Lower lobe of right lung (tissue), 2 donors: ENCODE data around the gene C1QTNF1. TPM values are rescaled to one million over a fixed set of nuclear protein-coding genes. Genes with fewer than 3 reads are reported as not detected.

Experiments
- ATAC-seq, 2 donors: fragments of 200-7000 bp; cut with Tn5 transposase; one replicate each; pipeline ENCODE4 v1.9.1; 2020 to 2022; ENCODE audit warnings: mild to moderate bottlenecking in 2 of 2, moderate library complexity in 2 of 2
- DNase-seq: peaks from one replicate; pipeline ENCODE4 v3.0.0-alpha.2; 2020
- H3K27ac ChIP-seq: fragments of 200-600 bp; one replicate; pipeline ENCODE4 v1.8.0; 2022
- H3K27me3 ChIP-seq: fragments of 200-600 bp; one replicate; pipeline ENCODE4 v1.8.0; 2022; ENCODE audit warnings: low read depth
- H3K36me3 ChIP-seq: fragments of 200-600 bp; one replicate; pipeline ENCODE4 v1.8.0; 2022; ENCODE audit warnings: mild to moderate bottlenecking
- H3K4me1 ChIP-seq: fragments of 200-600 bp; one replicate; pipeline ENCODE4 v1.8.0; 2022
- H3K4me3 ChIP-seq: fragments of 200-600 bp; one replicate; pipeline ENCODE4 v1.8.0; 2022; ENCODE audit warnings: mild to moderate bottlenecking
- H3K9me3 ChIP-seq: fragments of 200-600 bp; one replicate; pipeline ENCODE4 v1.8.0; 2022
- intact Hi-C: fragments of 100-400 bp; cut with DNase I; formaldehyde crosslinking; loops from one replicate; pipeline ENCODE4 v1.11.0; 2022
- total RNA-seq: library from RNA; stranded (reverse); fragmentation: NEBNext Ultra II Directional; extraction: Animal tissue kit (Norgen Biotek cat#: 25700); gene quantifications from one replicate; pipeline ENCODE4 v1.2.1, GENCODE V29; 2021
- TF ChIP-seq, protein P1 (sequence below): fragments of 200-600 bp; IDR thresholded peaks from one replicate; pipeline ENCODE4 v1.8.0; 2022; ENCODE audit warnings: antibody characterized with exemption, mild to moderate bottlenecking
- donor health status: DM: no; HTN: yes; CAD: no; lungs with severe emphysema.

C1QTNF1 gene
- total RNA-seq, 1 donor from 2014 or later = 24.9 TPM

DNA sequence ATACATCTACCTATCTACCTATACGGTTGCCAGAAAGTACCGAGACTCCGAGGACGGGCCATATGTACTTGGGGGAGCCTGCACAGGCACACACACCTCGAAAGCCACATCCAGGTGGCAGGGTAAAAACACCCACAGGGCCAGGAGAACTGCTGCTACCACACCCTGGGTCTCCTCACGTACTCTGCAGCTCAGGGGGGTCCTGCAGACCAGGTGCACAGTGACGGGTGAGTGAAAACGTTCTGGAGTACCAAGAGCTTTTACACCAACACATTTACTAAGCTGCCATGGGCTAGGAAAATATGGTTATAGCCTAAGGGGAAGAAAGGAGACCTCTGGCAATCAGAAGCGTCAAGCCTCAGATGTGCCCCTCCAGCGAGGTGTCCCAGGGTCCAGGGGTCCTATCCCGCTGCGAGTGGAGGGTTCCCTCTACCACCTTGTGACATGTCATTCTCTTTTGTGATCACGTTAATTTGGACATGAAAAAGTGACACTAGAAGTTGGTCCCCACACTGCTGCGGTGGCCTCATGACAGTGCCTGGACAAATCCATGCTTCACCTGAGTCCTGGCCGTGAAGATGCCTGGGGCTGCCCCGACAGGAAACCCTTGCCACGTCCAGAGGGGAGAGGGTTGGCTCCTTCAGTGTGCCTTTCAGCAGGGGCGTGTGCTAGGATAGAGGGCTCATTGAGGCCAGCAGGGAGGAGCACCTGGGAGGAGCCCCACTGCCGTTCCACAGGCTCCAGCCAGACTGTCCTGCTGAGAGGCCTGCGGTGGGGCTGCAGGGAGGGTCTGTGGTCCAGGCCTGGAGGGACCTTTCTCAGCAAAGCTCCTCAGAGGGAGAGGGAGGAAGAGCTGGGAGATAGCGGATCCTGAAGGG, 16.2 kb upstream of the C1QTNF1 start:
- peaks cover under 1% of the 10 kb centered on the region for H3K36me3 ChIP-seq
- no peaks in the 10 kb centered on the region for H3K9me3 ChIP-seq
- H3K4me1 ChIP-seq = peaks cover 46% of the 10 kb centered on the region
- no peaks in the 10 kb centered on the region for H3K27me3 ChIP-seq
- H3K27ac ChIP-seq = peak overlapping the region; percentile 5
- intact Hi-C loops = no loop called here
- TF ChIP-seq, protein P1, sequence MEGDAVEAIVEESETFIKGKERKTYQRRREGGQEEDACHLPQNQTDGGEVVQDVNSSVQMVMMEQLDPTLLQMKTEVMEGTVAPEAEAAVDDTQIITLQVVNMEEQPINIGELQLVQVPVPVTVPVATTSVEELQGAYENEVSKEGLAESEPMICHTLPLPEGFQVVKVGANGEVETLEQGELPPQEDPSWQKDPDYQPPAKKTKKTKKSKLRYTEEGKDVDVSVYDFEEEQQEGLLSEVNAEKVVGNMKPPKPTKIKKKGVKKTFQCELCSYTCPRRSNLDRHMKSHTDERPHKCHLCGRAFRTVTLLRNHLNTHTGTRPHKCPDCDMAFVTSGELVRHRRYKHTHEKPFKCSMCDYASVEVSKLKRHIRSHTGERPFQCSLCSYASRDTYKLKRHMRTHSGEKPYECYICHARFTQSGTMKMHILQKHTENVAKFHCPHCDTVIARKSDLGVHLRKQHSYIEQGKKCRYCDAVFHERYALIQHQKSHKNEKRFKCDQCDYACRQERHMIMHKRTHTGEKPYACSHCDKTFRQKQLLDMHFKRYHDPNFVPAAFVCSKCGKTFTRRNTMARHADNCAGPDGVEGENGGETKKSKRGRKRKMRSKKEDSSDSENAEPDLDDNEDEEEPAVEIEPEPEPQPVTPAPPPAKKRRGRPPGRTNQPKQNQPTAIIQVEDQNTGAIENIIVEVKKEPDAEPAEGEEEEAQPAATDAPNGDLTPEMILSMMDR = no peak
- DNase-seq = no peak
- H3K4me3 ChIP-seq = peak overlapping the region; percentile 75
- no peak for ATAC-seq

DNA sequence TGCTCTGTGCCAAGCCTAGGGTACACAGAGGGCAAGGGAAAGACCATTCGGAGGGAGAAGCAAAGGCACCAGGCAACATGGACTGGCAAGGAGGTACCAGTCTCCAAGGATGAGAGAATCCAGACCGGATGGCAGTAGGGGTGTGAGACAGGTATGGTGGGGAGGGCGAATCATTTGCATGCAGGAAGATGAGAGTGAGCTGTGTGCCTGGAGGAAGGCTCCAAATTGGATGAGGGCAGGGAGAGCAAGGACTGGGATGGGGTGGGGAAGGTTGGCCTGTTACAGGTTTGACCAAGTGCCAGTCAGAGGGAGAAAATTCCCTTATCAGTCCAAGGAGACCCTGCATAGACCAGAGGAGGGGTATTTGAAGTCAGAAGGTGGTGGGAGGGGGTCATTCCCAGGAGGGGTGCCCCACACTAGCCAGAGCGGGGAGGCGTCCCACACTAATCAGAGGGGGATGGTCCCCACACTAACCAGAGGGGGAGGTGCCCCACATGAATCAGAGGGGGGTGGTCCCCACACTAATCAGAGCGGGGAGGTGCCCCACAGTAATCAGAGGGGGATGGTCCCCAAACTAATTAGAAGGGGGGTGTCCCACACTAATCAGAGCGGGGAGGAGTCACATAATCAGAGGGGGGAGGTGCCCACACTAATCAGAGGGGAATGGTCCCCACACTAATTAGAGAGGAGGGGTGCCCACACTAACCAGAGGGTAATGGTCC, 15.1 kb upstream of the C1QTNF1 start:
- TF ChIP-seq, protein P1 = no peak
- no peaks in the 10 kb centered on the region for H3K36me3 ChIP-seq
- ATAC-seq (no peak), DNase-seq (no peak)
- no peaks in the 10 kb centered on the region for H3K9me3 ChIP-seq
- H3K4me1 ChIP-seq = peaks cover 46% of the 10 kb centered on the region
- intact Hi-C loops = no loop called here
- H3K4me3 ChIP-seq = peak overlapping the region; percentile 75
- H3K27ac ChIP-seq = peak overlapping the region; percentile 94
- H3K27me3 ChIP-seq = no peaks in the 10 kb centered on the region

DNA sequence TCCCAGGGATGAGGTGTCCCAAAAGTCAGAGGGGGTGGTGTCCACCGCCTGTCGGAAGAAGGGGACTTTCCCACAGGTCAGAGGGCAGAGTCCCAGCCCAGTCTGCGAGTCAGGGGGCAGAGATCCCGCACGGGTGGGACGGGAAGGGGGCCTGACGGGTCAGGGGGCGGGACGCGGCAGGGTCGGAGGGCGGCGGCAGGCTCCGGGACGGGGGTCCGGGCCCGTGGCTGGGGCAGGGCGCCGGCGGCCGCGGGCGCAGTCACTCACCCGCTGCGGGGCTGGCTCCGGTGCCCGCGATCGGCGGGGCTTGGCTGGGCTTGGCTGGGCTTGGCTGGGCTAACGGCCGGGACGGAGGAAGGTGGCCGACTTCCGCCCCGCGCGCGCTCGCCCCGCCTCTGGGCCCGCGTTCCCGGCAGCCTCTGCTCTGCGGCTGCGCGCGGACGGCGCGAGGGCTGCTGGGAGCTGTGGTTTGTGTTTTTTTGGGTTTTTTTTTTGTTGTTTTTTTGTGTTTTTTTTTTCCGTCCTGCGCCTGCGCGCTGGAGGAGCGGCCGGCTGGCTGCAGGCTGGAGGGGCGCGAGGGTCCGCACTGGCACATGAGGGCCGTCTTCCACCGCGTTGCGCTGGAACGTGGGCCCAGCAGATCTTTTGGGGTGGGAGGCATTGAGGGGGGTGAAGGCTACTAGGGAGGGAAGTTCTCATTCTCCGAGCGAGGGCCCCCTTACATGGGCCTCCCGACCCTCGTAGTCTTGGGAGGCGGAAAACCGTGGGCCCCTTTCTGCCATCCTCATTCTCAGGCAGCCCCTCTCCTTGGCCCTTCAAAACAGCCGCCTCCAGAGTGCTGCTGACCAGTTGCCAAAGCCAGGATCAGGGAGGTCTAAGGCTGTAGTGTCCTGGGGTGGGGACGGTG, 14.3 kb upstream of the C1QTNF1 start, which contains the start of gene CANT1:
Gene CANT1, minus strand, starts transcription at position 368 of the 907 bp plus-strand sequence. CDS start 12,142 bp downstream, outside the sequence.
- Histone ChIP-seq H3K9me3 (no peaks in the 10 kb centered on the region), H3K4me1 (peaks cover 46% of the 10 kb centered on the region), H3K4me3 (peak within 1 kb of the TSS; percentile 75), H3K27me3 (no peaks in the 10 kb centered on the region), H3K27ac (peak within 1 kb of the TSS; percentile 94), H3K36me3 (no peaks in the 10 kb centered on the region)
- DNase-seq = peak; percentile 90
- intact Hi-C loops = no loop called here
- peak; percentile 95 to 96 for ATAC-seq
- TF ChIP-seq, protein P1 = no peak

DNA sequence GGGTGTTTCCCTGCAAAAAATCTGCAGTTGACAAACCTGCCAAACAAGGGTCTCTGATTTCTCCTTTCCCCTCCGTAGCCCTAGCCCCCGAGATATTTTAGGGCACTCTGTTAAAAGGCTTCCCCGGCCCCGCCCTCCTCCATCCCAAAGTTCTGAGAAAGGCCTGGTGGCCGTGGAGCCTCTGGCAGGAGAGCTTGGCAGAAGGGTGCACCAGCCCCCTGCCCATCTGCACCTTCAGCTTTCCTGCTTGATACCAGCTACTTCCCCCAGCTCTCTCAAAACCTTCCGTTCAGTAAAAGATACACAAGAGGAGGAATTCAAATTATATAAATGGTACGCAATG, 13.7 kb upstream of the C1QTNF1 start:
- Histone ChIP-seq H3K4me3 (peak overlapping the region; percentile 75), H3K9me3 (no peaks in the 10 kb centered on the region), H3K27me3 (no peaks in the 10 kb centered on the region), H3K36me3 (no peaks in the 10 kb centered on the region), H3K27ac (peak overlapping the region; percentile 94), H3K4me1 (peaks cover 43% of the 10 kb centered on the region)
- TF ChIP-seq, protein P1 = no peak
- no peak for ATAC-seq
- no peak for DNase-seq
- intact Hi-C loops = no loop called here
